ENCODE data around the gene NOLC1. TPM values are rescaled to one million over a fixed set of nuclear protein-coding genes. Genes with fewer than 3 reads are reported as not detected.

NOLC1 gene
- total and polyA plus RNA-seq, 2 of the 13 experiments (the other 11 are each of a cell fraction or from before 2014, with no cell fraction given), result 50.6 to 81.0 TPM

DNA sequence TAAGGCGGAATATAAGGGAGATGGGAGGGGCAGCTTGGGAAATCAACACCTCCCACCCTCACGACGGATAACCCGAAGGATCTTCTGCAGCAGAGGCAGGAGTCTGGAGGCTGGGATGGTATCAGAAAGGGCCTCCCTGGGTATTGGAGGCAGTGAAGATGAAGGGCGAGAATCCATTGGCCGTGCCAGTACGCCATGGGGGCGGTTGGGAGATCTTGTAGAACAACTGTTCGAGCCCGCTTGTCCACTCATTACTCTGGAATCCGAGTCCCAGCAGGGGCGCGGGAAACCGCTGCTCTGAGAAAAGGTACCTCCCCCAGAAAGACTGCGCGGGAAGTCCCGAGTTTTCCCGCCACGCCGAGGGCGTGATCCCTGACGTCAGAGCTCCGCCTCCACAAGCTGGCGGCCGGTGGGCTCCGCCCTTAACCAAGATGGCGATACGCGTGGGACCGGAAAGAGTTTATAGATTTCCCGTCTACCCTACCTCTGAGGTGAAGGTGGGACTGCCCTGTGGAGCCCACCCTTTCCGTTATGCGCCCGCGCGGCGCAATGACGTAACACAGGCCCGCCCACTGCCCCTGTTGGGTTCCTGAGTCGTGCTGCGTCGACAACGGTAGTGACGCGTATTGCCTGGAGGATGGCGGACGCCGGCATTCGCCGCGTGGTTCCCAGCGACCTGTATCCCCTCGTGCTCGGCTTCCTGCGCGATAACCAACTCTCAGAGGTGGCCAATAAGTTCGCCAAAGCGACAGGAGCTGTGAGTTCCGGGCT lies at the start of gene NOLC1 (continued):
- TF ChIP-seq, protein P1, sequence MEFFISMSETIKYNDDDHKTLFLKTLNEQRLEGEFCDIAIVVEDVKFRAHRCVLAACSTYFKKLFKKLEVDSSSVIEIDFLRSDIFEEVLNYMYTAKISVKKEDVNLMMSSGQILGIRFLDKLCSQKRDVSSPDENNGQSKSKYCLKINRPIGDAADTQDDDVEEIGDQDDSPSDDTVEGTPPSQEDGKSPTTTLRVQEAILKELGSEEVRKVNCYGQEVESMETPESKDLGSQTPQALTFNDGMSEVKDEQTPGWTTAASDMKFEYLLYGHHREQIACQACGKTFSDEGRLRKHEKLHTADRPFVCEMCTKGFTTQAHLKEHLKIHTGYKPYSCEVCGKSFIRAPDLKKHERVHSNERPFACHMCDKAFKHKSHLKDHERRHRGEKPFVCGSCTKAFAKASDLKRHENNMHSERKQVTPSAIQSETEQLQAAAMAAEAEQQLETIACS (CRISPR knock-in tag; IDR thresholded peaks at IDR 0.05), result peak; percentile 45; the same call in 1 of the 2 replicates
- no peak for TF ChIP-seq RELA (CRISPR knock-in tag; IDR thresholded peaks at IDR 0.05)
- TF ChIP-seq PHF5A (CRISPR knock-in tag; IDR thresholded peaks at IDR 0.05; ENCODE audit: low read depth, unreplicated experiment), result no peak
- TF ChIP-seq NR1H2 (CRISPR knock-in tag; IDR thresholded peaks at IDR 0.05; ENCODE audit: borderline replicate concordance, low read depth), result no peak
- no peak for TF ChIP-seq ZNF577 (CRISPR knock-in tag; IDR thresholded peaks at IDR 0.05; ENCODE audit: borderline replicate concordance, low read depth)
- no peak for TF ChIP-seq ZBTB39 (CRISPR knock-in tag; IDR thresholded peaks at IDR 0.05)
- TF ChIP-seq ZNF337 (CRISPR knock-in tag; IDR thresholded peaks at IDR 0.05; ENCODE audit: borderline replicate concordance, low read depth), result no peak; the same call in 1 of the 2 replicates
- no peak for TF ChIP-seq CBX2 (IDR thresholded peaks at IDR 0.05; ENCODE audit: low read depth, low read length)
- TF ChIP-seq CBX2 (CRISPR knock-in tag; IDR thresholded peaks at IDR 0.05; ENCODE audit: low read depth), result 0 out of 2 replicates have a peak, but pooled peaks have one; percentile 65
- TF ChIP-seq ESRRA (CRISPR knock-in tag; IDR thresholded peaks at IDR 0.05; ENCODE audit: low read depth), result peak; percentile 45; the same call in 1 of the 2 replicates
- peak; percentile 64 for TF ChIP-seq PPARG (CRISPR knock-in tag; conservative IDR thresholded peaks at IDR 0.05)
- peak; percentile 64 for TF ChIP-seq ASH2L (IDR thresholded peaks at IDR 0.05; ENCODE audit: insufficient read length, low read depth, low read length)
- TF ChIP-seq ETV6 (CRISPR knock-in tag; conservative IDR thresholded peaks at IDR 0.05), result peak; percentile 47; the same call in 1 of the 2 replicates
- peak; percentile 97 for TF ChIP-seq SP5 (CRISPR knock-in tag; IDR thresholded peaks at IDR 0.05; ENCODE audit: borderline replicate concordance, low read depth)
- TF ChIP-seq, protein P2, sequence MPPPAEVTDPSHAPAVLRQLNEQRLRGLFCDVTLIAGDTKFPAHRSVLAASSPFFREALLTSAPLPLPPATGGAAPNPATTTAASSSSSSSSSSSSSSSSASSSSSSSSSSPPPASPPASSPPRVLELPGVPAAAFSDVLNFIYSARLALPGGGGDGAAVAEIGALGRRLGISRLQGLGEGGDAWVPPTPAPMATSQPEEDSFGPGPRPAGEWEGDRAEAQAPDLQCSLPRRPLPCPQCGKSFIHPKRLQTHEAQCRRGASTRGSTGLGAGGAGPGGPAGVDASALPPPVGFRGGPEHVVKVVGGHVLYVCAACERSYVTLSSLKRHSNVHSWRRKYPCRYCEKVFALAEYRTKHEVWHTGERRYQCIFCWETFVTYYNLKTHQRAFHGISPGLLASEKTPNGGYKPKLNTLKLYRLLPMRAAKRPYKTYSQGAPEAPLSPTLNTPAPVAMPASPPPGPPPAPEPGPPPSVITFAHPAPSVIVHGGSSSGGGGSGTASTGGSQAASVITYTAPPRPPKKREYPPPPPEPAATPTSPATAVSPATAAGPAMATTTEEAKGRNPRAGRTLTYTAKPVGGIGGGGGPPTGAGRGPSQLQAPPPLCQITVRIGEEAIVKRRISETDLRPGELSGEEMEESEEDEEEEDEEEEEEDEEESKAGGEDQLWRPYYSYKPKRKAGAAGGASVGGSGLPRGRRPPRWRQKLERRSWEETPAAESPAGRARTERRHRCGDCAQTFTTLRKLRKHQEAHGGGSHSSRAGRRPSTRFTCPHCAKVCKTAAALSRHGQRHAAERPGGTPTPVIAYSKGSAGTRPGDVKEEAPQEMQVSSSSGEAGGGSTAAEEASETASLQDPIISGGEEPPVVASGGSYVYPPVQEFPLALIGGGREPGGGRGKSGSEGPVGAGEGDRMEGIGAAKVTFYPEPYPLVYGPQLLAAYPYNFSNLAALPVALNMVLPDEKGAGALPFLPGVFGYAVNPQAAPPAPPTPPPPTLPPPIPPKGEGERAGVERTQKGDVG (CRISPR knock-in tag; IDR thresholded peaks at IDR 0.05; ENCODE audit: borderline replicate concordance), result peak; percentile 95; the same call in 1 of the 2 replicates
- TF ChIP-seq ZNF292 (CRISPR knock-in tag; IDR thresholded peaks at IDR 0.05; ENCODE audit: borderline replicate concordance, low read depth), result no peak
- TF ChIP-seq TFAP4 (IDR thresholded peaks at IDR 0.05; ENCODE audit: borderline replicate concordance, low read depth), result peak; percentile 48; the same call in 1 of the 2 replicates
- peak; percentile 82 for TF ChIP-seq MXD3 (CRISPR knock-in tag; IDR thresholded peaks at IDR 0.05)
- no peak for TF ChIP-seq ZNF839 (CRISPR knock-in tag; IDR thresholded peaks at IDR 0.05; ENCODE audit: borderline replicate concordance)
- peak; percentile 47; the same call in 1 of the 2 replicates for TF ChIP-seq ZNF616 (CRISPR knock-in tag; IDR thresholded peaks at IDR 0.05; ENCODE audit: low read depth)
- TF ChIP-seq NBN (conservative IDR thresholded peaks at IDR 0.05), result no peak

All from HepG2 (cell line).